ENCODE measurements around the gene RBM15B.

RBM15B gene

DNA sequence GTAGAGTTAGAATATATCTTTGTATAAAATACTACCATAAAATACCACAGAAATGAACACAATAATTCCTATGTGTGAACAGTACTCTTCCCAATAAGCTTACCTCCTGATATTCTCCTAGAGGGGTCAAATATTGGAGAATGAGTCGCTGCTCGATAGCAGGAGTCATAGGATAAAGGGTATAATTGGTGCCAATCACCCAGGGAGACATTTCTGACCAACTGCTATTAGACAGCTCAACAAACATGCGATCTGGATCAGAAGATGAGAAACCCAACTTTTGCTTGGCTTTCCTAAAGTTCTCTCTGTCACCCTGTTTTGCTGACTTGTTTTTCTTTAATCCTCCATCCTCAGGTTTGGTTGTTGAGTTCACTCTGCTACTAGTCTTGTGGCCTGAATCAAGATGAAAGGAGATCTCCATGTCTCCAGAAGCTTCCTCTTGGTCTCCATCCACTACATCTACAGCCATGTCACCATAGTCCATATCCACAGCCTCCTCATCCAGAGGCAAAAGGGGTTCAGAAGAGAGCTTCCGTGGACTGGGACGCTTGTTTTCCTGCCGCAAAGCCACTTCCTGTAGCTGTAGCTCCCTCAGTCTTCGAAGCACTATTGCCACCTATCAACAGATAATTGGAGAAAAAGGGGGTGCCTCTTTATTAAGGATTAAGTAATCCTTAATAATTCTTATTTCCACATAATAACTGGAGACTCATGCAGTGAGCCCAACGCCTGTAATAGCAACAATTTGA lies 50.4 kb downstream of the RBM15B start:
- DNase-seq (ENCODE audit: low read depth in 2 of 2, low spot score in 1 of 2) = no peak

DNA sequence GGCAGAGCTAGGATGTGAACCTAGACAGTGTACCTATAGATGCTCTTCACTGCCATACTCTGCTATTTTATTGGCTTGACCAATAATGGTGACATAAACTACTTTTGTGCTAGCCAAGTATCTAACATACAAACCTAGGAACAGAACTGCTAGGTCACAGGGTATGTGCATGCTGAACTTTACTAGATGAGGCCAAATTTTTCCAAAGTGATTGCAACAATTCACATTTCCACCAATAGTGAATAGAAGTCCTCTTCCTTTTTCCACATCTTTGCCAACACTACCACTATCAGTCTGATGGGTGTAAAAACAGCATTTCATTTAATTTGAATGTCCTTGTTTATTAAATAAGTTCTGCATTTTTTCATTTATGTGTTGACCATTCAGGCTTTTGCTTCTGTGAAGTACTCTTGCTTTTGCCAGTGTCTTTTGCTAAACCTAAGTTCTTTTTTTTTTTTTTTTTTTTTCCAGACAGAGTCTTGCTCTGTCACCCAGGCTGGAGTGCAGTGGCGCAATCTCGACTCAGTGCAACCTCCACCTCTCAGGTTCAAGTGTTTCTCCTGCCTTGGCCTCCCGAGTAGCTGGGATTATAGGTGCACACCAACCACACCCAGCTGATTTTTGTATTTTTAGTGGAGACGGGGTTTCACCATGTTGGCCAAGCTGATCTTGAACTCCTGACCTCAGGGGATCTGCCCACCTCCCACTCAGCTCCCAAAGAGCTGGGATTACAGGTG lies 54.6 kb downstream of the RBM15B start:
- no peak for DNase-seq (ENCODE audit: low read depth in 2 of 2, low spot score in 1 of 2)
